Activated CD4-positive, alpha-beta T cell treated with anti-CD3 and anti-CD28 coated beads, Interleukin-2, Interleukin-4, amounts not matched to agents 100 ng/mL and 50 ng/mL, durations not matched to agents 16 hours and 8 hours (primary cell): Measurements from ENCODE around the gene CELSR1.
"Not testable (repeated sequence)": the region's sequence is repeated elsewhere in the genome, so short reads cannot be mapped to it uniquely, and the experiment has no call there.

Source experiments
- DNase-seq: peaks from one replicate; pipeline ENCODE4 v3.0.0-alpha.2; 2020; ENCODE audit warnings: low spot score

CELSR1 gene

DNA sequence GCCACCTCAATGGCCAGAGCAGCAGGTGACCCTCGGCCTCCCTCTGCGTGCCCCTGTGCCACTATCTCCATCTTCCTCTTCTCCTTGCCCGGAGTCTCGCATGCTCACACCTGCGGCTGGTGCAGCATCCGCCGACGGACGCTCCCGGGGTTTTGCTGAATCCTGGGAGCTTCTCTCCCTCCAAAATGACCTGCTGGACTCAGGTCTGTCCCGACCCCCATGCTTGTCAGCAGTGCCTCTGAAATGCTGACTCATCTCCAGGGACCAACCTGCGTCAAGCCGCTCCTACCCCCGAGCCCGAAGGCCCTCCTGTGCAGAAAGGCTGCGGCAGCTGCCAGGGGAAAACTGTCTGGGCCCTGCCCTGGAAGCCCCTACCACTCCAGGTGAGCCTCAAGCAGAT, 58.4 kb downstream of the CELSR1 start:
- no peak for DNase-seq

DNA sequence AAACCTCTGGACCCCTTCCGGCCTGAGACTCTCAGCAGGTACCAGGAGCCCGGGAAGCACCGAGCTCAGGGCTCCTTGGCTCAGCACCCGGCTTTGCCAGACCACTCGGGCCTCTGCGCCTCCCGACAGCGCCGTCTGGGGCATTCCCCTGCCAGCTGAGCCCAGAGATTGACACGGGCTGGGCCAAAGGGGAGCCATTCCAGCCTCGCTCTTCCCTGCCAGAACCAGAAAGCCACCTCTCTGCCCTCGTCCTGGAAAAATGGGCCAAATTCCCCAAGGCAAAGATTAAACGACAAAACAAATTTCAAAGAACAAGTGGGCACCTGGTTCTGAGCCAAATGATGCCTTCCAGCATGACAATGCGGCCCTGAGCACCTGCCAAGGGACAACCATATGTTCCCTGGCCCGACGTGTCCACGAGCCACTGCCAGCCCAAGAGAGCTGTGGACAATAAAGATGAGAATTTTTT, 59.3 kb downstream of the CELSR1 start:
- no peak for DNase-seq

- no peak for DNase-seq
Measured at GRCh38 chr22:46476547-46476941, 60.9 kb downstream of the CELSR1 start.

GRCh38 chr22:46473896-46474557, 63.4 kb downstream of the CELSR1 start:
- DNase-seq = no peak

- no peak for DNase-seq
Measured at GRCh38 chr22:46473021-46473779, 64.2 kb downstream of the CELSR1 start.

DNA sequence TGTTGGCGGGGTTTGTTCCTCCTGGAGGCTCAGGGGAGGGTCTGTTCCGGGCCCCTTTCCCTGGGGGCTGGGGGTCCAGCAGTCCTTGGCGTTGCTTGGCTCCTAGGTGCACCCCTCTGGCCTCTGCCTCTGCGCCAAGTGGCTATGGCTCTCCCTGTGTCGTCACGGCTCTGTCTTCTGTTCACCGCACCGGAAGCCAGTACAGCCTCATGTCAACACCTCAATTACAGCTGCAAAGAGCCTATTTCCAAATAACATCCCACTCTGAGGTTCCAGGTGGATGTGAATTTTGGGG, 64.8 kb downstream of the CELSR1 start:
- no peak for DNase-seq

- DNase-seq = no peak
Measured at GRCh38 chr22:46471901-46472721, 65.3 kb downstream of the CELSR1 start.

DNA sequence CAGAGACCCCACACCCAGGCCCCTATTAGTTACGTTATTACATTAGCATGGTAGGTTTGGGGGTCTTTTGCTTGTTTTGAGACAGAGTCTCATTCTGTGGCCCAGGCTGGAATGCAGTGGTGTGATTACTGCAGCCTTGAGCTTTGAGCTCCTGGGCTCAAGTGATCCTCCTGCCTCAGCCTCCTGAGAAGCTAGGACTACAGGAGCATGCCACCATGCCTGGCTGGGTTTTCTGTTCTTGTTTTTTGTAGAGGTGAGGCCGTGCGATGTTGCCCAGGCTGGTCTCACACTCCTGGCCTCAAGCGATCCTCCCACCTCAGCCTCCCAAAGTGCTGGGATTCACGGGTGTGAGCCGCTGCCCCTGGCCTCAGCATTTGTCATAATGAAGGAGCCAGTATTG, 66.1 kb downstream of the CELSR1 start:
- not testable (repeated sequence) for DNase-seq

- DNase-seq = no peak
Measured at GRCh38 chr22:46469711-46470110, 67.7 kb downstream of the CELSR1 start.

- no peak for DNase-seq
Measured at GRCh38 chr22:46467006-46467405, 70.4 kb downstream of the CELSR1 start.

GRCh38 chr22:46466255-46466676, 71.2 kb downstream of the CELSR1 start:
- DNase-seq = no peak

GRCh38 chr22:46465793-46466192, 71.6 kb downstream of the CELSR1 start:
- no peak for DNase-seq

DNA sequence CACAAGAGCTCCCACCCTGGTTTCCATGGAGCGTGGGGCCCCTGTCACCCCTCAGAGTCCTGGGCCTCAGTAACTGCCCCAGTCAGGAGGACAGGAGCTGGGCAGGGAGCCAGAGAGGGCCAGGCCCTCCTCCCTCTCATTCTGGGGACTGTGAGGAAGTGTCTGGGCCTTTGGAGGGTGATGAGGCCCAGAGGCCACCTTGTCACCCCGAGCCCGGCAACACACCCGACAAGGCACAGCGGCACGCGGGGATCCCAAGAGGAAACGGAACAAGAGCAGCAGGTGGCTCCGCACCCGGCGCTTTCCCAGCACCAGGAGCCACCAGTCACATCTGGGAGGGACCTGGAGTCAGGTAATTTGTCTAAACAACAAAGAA, 72.1 kb downstream of the CELSR1 start:
- DNase-seq = no peak

GRCh38 chr22:46464701-46465344, 72.6 kb downstream of the CELSR1 start:
- no peak for DNase-seq

DNA sequence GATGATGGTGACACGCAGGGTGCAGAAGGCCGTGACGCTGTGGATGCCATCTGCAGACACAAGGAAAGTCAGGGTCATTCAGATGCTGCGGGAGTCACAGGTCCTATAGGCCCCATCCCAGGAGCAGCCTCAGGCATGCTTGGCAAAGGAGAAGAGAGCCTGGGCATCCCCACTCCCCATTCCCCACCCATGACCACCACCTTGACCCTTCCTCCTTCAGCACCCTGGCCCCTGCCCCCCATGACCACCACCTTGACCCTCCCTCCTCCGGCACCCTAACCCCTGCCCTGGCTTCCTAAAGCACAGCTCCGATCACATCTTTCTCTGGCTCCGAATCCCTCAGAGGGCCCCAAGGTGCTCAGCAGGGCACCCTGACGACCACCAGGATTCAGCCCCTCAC, 73.1 kb downstream of the CELSR1 start:
- DNase-seq = no peak

GRCh38 chr22:46463435-46464227, 73.8 kb downstream of the CELSR1 start:
- DNase-seq = no peak

GRCh38 chr22:46462726-46463371, 74.6 kb downstream of the CELSR1 start:
- no peak for DNase-seq

GRCh38 chr22:46461566-46462180, 75.7 kb downstream of the CELSR1 start:
- no peak for DNase-seq

DNA sequence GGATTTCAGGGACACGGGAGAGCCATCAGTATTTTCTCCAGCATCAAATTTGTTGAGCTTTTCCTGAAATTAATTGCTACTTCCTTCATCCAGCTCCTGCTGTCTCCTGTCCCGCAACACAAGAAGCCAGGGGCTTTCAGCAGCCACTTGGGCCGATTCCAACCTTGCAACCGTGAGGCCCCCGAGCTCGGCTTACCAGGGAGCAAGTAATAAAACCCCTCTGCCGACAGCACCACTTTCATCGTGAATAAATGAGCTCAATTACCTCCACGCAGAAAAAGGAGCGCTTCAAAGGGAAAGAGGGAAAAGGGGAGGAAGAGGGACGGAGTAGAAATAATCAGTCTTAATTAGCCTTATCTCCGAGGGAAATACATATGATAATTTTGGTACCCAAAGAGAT, 76.6 kb downstream of the CELSR1 start:
- DNase-seq = no peak

DNA sequence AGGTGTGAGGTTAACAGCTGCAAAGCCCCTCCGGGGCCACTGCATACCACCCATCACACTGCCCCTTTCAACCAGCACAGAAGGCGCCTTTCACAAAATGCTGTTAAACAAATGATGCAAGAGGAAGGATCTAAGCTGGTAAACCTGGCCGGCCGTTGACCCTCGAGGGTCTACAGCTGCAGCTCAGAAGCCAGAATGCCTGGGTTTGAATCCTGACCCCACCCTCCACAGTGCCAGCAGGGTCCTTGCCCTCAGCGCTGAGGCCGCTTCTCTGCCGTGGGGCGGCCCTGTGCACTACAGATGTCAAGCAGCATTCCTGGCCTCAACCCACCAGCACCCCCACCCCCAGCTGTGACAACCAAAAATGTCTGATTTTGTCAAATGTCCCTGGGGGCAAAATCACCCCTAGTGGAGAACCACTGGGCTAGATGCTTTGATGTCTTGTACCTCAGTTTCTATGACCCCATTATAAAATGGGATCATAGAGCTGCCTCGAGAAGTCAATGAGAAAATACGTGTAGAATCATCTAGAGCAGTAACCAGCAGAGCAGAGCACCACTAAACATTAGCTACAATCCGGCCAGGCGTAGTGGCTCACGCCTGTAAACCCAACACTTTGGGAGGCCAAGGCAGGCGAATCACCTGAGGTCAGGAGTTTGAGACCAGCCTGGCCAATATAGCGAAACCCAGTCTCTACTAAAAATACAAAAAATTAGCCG, 77.9 kb downstream of the CELSR1 start:
- DNase-seq = no peak
